GM18505 (cell line): Measurements from ENCODE around the gene DNAJC8.

ENCODE experiments used
- ATAC-seq: cut with Tn5 transposase; IDR thresholded peaks from one replicate; pipeline ENCODE4 v1.9.1; 2021; ENCODE audit not compliant: unreplicated experiment
- POLR2A ChIP-seq: IDR thresholded peaks from 4 replicates; pipeline ENCODE4 v1.6.1; 2011; ENCODE audit warnings: borderline replicate concordance; ENCODE audit not compliant: insufficient read depth, insufficient read length; ENCODE audit errors: extremely low read depth

Gene DNAJC8

GRCh38 chr1:28244549-28245251, 11.9 kb upstream of the DNAJC8 start:
- no peak for ATAC-seq

DNA sequence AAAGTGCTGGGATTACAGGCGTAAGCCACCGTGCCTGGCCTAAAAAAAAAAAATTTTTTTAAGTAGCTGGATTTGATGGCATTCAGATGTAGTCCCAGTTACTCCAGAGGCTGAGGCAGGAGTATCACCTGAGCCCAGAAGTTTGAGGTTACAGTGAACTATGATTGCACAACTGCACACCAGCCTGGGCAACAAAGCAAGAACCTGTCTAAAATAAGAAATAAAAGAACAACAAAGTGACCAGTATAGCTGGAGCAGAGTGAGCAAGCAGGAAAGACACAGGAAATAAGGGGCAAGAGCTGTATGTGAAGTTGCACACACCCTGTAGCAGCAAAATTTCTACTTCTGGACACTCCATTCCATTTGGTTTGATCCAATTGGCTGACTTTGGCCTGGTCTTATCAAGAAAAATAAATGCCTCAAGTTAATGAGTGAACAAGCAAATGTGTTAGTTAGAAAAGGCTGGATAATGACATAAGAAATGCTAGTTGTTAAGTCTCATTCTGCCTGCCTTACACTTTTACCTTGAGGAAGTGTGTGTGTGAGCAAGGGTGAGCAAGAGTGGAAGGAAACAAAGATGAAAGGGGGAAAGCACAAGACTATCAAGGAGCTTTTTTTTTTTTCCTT, 11.0 kb upstream of the DNAJC8 start:
- TF ChIP-seq POLR2A = no peak
- no peak for ATAC-seq

More at GRCh38 chr1:28244549-28245251, 11.9 kb upstream of the DNAJC8 start:
- TF ChIP-seq POLR2A = peak; percentile 26

DNA sequence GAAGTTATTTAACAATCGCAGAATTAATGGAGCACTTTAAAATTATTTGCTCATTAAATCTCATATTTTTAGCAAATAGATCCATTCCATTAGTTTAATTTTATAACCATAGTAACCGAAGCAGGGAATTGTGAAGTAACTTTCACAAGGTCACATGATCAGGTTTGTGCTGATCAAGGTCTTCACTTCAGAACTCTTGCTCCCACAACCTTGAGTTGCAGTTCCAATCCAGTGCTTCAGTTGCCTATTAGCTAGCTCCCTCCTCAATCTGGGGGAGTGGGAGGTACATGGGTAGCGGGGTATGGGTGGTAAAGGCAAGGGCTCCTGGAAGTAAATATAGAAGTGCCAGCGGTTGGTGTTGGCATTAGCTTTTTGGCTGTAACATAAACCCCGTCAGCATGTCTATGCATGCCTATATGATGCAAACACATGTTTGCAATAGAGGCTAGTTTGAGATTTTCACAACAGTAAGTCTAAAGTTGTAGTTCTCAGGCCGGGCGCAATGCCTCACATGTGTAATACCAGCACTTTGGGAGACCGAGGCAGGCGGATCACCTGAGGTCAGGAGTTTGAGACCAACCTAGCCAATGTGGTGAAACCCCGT, 8.9 kb upstream of the DNAJC8 start:
- no peak for TF ChIP-seq POLR2A
- ATAC-seq = no peak

- no peak for ATAC-seq
- no peak for TF ChIP-seq POLR2A
Measured at GRCh38 chr1:28240024-28240423, 7.2 kb upstream of the DNAJC8 start.

- ATAC-seq = no peak
- no peak for TF ChIP-seq POLR2A
Measured at GRCh38 chr1:28239004-28239403, 6.2 kb upstream of the DNAJC8 start.

GRCh38 chr1:28236656-28237322, 4.0 kb upstream of the DNAJC8 start:
- no peak for TF ChIP-seq POLR2A
- ATAC-seq = no peak

DNA sequence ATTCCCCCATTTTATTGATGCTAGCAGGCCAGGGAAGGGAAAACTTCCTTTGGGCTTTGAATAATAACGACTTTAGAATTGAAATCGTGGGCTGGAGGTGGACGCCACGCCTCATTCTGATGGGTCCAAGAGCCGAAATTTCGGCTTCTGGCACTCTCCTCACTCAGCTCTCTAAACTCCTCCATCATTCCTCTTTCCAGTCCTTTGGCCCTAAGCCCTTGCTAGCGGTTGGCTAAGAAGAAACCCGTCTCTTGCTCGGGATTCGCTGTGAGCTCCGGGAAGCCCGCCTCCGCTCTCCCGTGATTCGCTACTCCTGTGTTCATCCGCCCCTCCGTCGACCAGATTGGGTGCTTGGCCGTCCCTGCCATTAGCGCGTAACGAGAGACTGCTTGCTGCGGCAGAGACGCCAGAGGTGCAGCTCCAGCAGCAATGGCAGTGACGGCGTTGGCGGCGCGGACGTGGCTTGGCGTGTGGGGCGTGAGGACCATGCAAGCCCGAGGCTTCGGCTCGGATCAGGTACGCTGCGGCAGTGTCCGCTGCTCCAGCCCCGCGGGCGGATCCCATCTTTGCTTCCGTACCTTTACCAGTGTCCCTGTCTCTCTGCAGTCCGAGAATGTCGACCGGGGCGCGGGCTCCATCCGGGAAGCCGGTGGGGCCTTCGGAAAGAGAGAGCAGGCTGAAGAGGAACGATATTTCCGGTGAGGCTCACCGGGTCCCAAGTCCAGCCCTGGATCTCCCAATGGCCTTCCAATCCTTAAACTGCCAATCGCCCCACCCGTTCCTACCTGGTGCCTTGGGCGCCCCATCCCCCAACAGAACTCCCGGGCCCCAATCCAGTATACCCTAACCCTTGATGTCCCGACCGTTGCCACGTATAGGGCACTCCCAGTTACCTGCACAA, 3.2 kb upstream of the DNAJC8 start, which contains the start of gene ATP5IF1:
Gene ATP5IF1, plus strand, starts transcription at position 370 of the 901 bp plus-strand sequence. Its CDS starts 60 bp downstream, at position 430.
- peak; percentile 98 for TF ChIP-seq POLR2A
- ATAC-seq = peak; percentile 74

DNA sequence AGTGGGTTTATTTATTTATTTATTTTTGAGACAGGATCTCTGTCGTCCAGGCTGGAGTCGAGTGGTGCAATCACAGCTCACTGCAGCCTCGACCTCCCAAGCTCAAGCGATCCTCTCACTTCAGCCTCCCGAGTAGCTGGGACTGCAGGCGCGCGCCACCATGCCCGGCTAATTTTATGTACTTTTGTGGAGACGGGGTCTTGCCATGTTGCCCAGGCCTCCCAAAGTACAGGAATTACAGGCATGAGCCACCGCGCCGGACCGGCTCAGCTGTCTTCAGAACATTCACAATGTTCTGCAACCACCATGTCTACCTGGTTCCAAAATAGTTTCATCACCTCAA, 406 bp upstream of the DNAJC8 start:
- ATAC-seq = no peak
- no peak for TF ChIP-seq POLR2A

DNA sequence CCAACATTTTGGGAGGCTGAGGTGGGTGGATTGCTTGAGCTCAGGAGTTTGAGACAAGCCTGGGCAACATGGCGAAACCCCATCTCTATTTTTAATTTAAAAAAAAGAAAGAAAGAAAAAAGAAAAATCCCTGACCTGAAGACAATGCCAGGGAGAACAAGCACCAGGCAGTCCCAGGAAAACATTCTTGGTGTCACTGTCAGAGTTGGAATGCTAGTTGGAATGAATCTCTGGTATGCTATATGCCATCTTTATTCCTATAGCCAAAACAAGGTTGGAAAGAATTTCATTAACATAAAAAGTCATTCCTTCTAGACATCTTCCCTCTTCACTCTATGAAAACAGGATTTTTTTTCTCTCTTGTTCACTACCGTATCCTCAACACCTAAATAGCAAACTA, 2.8 kb downstream of the DNAJC8 start:
- no peak for ATAC-seq
- no peak for TF ChIP-seq POLR2A

- no peak for TF ChIP-seq POLR2A
- no peak for ATAC-seq
Measured at GRCh38 chr1:28229089-28229488, 3.7 kb downstream of the DNAJC8 start.

DNA sequence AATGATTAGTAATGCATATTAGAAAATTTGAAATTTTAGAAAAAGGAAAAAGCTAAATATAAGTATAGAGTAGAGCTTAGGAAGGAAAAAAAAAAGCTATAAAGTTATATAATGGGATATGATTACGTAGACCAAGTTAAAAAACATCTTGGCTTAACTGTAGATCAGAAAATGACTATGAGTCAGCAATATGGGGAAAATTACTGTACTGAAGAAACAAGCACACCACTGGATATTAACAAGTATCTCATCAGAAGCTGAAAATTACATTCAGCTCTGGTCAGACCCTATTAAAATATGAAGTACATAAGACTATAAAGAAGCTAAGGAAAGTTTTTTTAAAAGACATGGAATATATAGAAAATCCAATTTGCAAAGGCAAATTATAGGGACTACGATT, 19.5 kb downstream of the DNAJC8 start:
- ATAC-seq = no peak
- TF ChIP-seq POLR2A = no peak

DNA sequence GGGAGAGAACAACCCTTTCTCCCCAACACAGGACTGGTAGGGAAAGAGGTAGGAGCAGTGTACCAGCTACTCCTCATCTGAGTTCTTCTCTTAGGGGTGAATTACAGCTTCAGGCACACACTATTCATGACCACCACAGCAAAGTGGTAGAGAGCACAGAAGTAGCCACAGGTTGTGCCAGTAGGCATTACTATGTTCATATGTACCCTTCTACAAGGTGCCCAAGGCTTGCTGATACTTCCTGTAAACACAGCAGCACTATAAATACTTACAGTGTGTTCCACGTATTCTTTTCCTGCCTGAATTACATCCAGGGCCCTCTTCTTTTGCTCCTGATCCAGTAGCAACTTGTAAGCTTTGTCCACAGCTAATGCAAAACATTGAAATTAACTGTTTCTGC, 23.1 kb downstream of the DNAJC8 start:
- no peak for TF ChIP-seq POLR2A
- no peak for ATAC-seq

- ATAC-seq = no peak
Measured at GRCh38 chr1:28208818-28209441, 23.9 kb downstream of the DNAJC8 start.

DNA sequence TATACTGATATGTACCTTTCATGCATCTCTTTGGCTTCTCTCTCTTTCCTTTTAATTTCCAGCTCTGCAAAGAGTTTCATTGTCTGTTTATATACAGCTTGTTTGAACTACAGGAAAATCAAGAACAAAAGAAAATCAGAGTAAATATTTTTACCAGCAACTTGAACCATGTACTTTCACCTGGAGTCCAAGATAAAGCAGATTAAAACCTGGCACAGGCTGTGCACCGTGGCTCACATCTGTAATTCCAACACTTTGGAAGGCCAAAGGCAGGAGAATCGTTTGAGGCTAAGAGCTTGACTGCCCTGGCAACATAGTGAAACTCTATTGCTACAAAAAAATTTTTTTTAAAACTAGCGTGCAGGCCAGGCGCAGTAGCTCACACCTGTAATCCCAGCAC, 27.6 kb downstream of the DNAJC8 start:
- no peak for ATAC-seq
- no peak for TF ChIP-seq POLR2A

More at GRCh38 chr1:28208818-28209441, 23.9 kb downstream of the DNAJC8 start:
- no peak for TF ChIP-seq POLR2A
